ENCODE results near the gene VIPAS39. TPM values are rescaled to one million over a fixed set of nuclear protein-coding genes. Genes with fewer than 3 reads are reported as not detected.

VIPAS39 gene
- total RNA-seq, 1 experiment from 2014 or later: 18.5 TPM

DNA sequence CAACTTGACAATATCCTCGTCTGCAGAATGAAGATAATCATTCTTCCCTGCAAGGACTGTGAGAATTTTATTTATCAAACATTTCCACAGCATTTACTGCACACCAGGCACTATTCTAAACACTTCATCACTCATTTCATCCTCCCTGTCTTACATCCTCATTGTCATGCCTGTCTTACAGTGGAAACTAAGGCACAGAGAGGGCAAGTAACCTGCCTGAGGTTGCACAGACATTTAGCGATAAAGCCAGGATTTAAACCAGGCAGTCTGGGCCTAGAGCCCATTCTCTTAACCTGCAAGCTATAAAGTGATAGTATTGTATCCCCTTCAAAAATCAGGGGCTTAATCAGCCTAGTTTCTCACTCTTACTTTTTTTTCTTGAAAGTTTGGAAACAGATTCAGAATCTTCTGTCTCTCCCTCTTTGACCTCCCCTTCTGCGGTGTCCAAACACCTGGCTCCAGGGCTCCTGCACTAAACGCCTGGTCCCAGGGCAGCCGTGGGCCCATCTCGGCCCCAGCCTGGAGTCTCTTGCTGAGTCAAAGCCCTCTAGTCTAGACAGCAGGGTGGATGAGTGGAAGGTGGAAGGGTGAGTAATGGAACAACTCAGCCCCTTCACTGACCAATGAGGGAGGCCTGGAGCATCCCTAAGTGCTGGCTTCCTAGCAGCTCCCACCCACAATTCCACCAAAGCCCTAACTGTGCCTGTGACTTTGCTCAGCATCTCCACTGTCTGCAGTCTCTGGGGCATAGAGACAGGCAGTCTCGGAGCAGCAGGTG is 28.7 kb upstream of the VIPAS39 start:
- Histone ChIP-seq H3K23ac (ENCODE audit: insufficient read length, low read depth, low read length) (no peak overlapping the region), H3K14ac (ENCODE audit: insufficient read depth, low read length) (no peak overlapping the region), H3K79me2 (ENCODE audit: insufficient read depth, low read length) (no peaks in the 10 kb centered on the region), H3K27ac (ENCODE audit: insufficient read length, low read depth, low read length) (no peak overlapping the region), H2AFZ (ENCODE audit: low read length) (no peak overlapping the region), H4K91ac (ENCODE audit: insufficient read length, low read depth, low read length) (no peak overlapping the region), H2BK15ac (ENCODE audit: low read depth, low read length) (no peak overlapping the region), H3T11ph (ENCODE audit: low read length) (no peak overlapping the region), H2BK5ac (ENCODE audit: insufficient read length, low read length) (no peak overlapping the region), H3K9me3 (ENCODE audit: control insufficient read depth, low read depth, low read length) (no peaks in the 10 kb centered on the region), H3K79me1 (ENCODE audit: insufficient read depth, low read depth, low read length, poor library complexity, severe bottlenecking) (no peaks in the 10 kb centered on the region), H4K20me1 (ENCODE audit: control insufficient read depth, insufficient read depth, insufficient read length) (no peaks in the 10 kb centered on the region), H3K4me2 (ENCODE audit: insufficient read depth, insufficient read length, low read length) (no peak overlapping the region), H2AK5ac (ENCODE audit: insufficient read length, low read length) (no peak overlapping the region), H3K18ac (ENCODE audit: insufficient read length, low read depth, low read length) (no peak overlapping the region), H3K9ac (ENCODE audit: extremely low read depth, insufficient read length, low read length) (no peak overlapping the region), H3K27me3 (ENCODE audit: insufficient read depth, low read length) (no peaks in the 10 kb centered on the region), H2BK12ac (ENCODE audit: insufficient read length, low read depth, low read length) (no peak overlapping the region), H3K56ac (ENCODE audit: insufficient read length, low read depth, low read length) (no peak overlapping the region), H3K4ac (ENCODE audit: low read depth, low read length) (no peak overlapping the region), H3K4me1 (ENCODE audit: insufficient read depth, low read length) (no peaks in the 10 kb centered on the region), H4K8ac (replicated peaks; ENCODE audit: insufficient read length, low read depth, low read length) (no peak overlapping the region), H3K23me2 (ENCODE audit: insufficient read length, low read depth, low read length, poor library complexity, severe bottlenecking) (no peaks in the 10 kb centered on the region), H2BK20ac (ENCODE audit: low read depth, low read length, poor library complexity, severe bottlenecking) (no peak overlapping the region), H2BK120ac (ENCODE audit: low read depth, low read length, poor library complexity, severe bottlenecking) (no peak overlapping the region), H4K5ac (ENCODE audit: insufficient read length, low read depth, low read length) (no peak overlapping the region)
- peaks cover 0 to 3% of the 10 kb centered on the region in 2 experiments; a peak in 1 of 4 replicates for H3K4me1 Mint-ChIP-seq
- TF ChIP-seq, protein P1, sequence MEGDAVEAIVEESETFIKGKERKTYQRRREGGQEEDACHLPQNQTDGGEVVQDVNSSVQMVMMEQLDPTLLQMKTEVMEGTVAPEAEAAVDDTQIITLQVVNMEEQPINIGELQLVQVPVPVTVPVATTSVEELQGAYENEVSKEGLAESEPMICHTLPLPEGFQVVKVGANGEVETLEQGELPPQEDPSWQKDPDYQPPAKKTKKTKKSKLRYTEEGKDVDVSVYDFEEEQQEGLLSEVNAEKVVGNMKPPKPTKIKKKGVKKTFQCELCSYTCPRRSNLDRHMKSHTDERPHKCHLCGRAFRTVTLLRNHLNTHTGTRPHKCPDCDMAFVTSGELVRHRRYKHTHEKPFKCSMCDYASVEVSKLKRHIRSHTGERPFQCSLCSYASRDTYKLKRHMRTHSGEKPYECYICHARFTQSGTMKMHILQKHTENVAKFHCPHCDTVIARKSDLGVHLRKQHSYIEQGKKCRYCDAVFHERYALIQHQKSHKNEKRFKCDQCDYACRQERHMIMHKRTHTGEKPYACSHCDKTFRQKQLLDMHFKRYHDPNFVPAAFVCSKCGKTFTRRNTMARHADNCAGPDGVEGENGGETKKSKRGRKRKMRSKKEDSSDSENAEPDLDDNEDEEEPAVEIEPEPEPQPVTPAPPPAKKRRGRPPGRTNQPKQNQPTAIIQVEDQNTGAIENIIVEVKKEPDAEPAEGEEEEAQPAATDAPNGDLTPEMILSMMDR (conservative IDR thresholded peaks at IDR 0.05): no peak
- H3K27me3 Mint-ChIP-seq (ENCODE audit: low read depth): peaks cover 2% of the 10 kb centered on the region; the same call in 1 of the 2 replicates
- DNase-seq: no peak
- no peak overlapping the region; a peak in 1 of 7 replicates for H3K27ac Mint-ChIP-seq
- H3K4me3 Mint-ChIP-seq: no peak overlapping the region
- no CpG with 5 or more reads among the region's 7 CpGs for WGBS (ENCODE audit: extremely low coverage, insufficient read length, low lambda C conversion rate)
- no peaks in the 10 kb centered on the region for H3K9me3 Mint-ChIP-seq
- H3K36me3 Mint-ChIP-seq (ENCODE audit: insufficient read depth in 1 of 3, low read depth in 3 of 3): no peaks in the 10 kb centered on the region; a peak in 1 of 7 replicates
